ENCODE results near the gene GABBR2. TPM values are rescaled to one million over a fixed set of nuclear protein-coding genes. Genes with fewer than 3 reads are reported as not detected.

Gene GABBR2
- total RNA-seq, 1 experiment from 2014 or later: 0.23 TPM

DNA sequence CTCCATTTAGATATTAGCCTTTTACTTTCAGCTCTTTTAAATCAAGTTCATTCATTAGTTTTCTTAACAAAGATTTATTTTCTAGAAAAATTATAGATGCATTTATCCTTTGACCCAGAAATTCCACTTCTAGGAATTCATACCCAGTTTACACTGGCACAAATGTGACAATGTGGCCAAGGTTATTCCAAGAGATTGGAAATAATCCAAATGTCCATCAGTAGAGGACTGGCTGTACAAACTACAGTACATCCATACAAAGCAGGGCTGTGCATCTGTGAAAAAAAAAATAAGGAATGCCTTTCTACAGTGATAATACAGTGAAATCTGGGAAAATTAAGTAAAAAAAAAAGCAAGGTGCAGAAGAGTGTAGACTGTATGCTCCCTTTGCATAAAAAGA is 149.2 kb downstream of the GABBR2 start:
- intact Hi-C loops (cut with micrococcal nuclease; ENCODE audit: unreplicated experiment): no loop called here
- TF ChIP-seq, protein P1, sequence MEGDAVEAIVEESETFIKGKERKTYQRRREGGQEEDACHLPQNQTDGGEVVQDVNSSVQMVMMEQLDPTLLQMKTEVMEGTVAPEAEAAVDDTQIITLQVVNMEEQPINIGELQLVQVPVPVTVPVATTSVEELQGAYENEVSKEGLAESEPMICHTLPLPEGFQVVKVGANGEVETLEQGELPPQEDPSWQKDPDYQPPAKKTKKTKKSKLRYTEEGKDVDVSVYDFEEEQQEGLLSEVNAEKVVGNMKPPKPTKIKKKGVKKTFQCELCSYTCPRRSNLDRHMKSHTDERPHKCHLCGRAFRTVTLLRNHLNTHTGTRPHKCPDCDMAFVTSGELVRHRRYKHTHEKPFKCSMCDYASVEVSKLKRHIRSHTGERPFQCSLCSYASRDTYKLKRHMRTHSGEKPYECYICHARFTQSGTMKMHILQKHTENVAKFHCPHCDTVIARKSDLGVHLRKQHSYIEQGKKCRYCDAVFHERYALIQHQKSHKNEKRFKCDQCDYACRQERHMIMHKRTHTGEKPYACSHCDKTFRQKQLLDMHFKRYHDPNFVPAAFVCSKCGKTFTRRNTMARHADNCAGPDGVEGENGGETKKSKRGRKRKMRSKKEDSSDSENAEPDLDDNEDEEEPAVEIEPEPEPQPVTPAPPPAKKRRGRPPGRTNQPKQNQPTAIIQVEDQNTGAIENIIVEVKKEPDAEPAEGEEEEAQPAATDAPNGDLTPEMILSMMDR (IDR thresholded peaks at IDR 0.05; ENCODE audit: insufficient read depth in 1 of 2, low read depth in 1 of 2, low read length in 1 of 2, severe bottlenecking in 1 of 2, unreplicated experiment in 1 of 2): no peak

DNA sequence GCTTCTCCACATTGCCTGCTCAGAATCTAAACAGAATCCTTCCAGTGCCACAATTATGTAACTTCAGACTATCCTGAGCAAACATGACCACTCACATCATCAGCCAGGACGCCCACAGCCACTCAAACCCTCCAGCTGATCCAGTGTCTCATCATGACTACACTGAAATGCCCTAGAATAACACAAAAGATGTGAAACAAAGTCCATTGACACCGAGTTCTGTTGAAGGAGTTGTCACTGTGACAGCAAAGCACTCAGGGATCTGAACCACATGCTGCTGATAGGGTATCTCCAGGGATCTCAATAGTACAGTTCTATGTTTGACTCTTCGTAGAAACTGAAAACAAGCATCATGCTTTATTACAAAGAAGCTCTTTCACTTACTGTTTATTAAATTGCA is 150.2 kb downstream of the GABBR2 start:
- no peaks in the 10 kb centered on the region for H3K27me3 ChIP-seq (replicated peaks; ENCODE audit: control insufficient read depth, insufficient read depth, low read length)
- ChIA-PET CTCF (no interaction called here), POLR2A (no interaction called here)
- Mint-ChIP-seq H3K27ac (ENCODE audit: unreplicated experiment) (no peak overlapping the region), H3K9me3 (ENCODE audit: unreplicated experiment) (no peaks in the 10 kb centered on the region), H3K4me3 (ENCODE audit: unreplicated experiment) (no peak overlapping the region), H3K36me3 (ENCODE audit: insufficient read depth, unreplicated experiment) (no peaks in the 10 kb centered on the region), H3K4me1 (ENCODE audit: low read depth, unreplicated experiment) (no peaks in the 10 kb centered on the region), H3K27me3 (ENCODE audit: insufficient read depth, unreplicated experiment) (no peaks in the 10 kb centered on the region)
- no peaks in the 10 kb centered on the region for H3K4me1 ChIP-seq
- intact Hi-C loops (cut with micrococcal nuclease; ENCODE audit: unreplicated experiment): no loop called here
- no peak overlapping the region for H3K4me3 ChIP-seq (ENCODE audit: low read depth, low read length)
- TF ChIP-seq, protein P1 (IDR thresholded peaks at IDR 0.05; ENCODE audit: insufficient read depth in 1 of 2, low read depth in 1 of 2, low read length in 1 of 2, severe bottlenecking in 1 of 2, unreplicated experiment in 1 of 2): no peak
- no peaks in the 10 kb centered on the region for H3K36me3 ChIP-seq (ENCODE audit: control insufficient read depth, insufficient read depth, low read length)
- BruUV-seq (replicated peaks): no TSS peak
- no peak for DNase-seq
- no peaks in the 10 kb centered on the region for H3K9me3 ChIP-seq

More for the DNA sequence above, 149.2 kb downstream of the GABBR2 start:
- H3K4me3 Mint-ChIP-seq (ENCODE audit: unreplicated experiment): no peak overlapping the region
- no peaks in the 10 kb centered on the region for H3K27me3 ChIP-seq (replicated peaks; ENCODE audit: control insufficient read depth, insufficient read depth, low read length)
- no peaks in the 10 kb centered on the region for H3K36me3 Mint-ChIP-seq (ENCODE audit: insufficient read depth, unreplicated experiment)
- no peaks in the 10 kb centered on the region for H3K4me1 ChIP-seq
- no peak overlapping the region for H3K27ac Mint-ChIP-seq (ENCODE audit: unreplicated experiment)
- H3K9me3 Mint-ChIP-seq (ENCODE audit: unreplicated experiment): no peaks in the 10 kb centered on the region
- no peaks in the 10 kb centered on the region for H3K4me1 Mint-ChIP-seq (ENCODE audit: low read depth, unreplicated experiment)
- ChIA-PET POLR2A (no interaction called here), CTCF (no interaction called here)
- no peak overlapping the region for H3K4me3 ChIP-seq (ENCODE audit: low read depth, low read length)
- no TSS peak for BruUV-seq (replicated peaks)
- H3K36me3 ChIP-seq (ENCODE audit: control insufficient read depth, insufficient read depth, low read length): no peaks in the 10 kb centered on the region
- no peak for DNase-seq
- no peaks in the 10 kb centered on the region for H3K27me3 Mint-ChIP-seq (ENCODE audit: insufficient read depth, unreplicated experiment)
- no peaks in the 10 kb centered on the region for H3K9me3 ChIP-seq

DNA sequence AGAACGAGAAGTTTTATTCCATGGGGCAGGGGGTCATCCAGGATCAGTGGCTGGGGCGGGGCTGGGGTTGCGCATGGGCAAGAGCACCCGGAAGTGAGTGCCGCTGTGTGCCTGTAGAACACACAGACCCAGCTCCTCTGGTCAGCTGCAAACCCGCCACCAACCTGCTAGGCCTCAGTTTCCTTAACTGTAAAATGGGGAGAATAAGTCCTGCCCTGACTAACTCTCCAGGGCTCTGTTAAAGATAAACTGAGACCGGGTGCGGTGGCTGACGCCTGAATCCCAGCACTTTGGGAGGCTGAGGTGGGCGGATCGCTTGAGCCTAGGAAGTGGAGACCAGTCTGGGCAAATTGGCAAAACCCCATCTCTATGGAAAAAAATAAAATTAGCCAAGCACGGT is 152.2 kb downstream of the GABBR2 start:
- H3K27ac Mint-ChIP-seq (ENCODE audit: unreplicated experiment): no peak overlapping the region
- H3K36me3 ChIP-seq (ENCODE audit: control insufficient read depth, insufficient read depth, low read length): no peaks in the 10 kb centered on the region
- TF ChIP-seq, protein P1 (IDR thresholded peaks at IDR 0.05; ENCODE audit: insufficient read depth in 1 of 2, low read depth in 1 of 2, low read length in 1 of 2, severe bottlenecking in 1 of 2, unreplicated experiment in 1 of 2): no peak
- no peak for DNase-seq
- H3K9me3 Mint-ChIP-seq (ENCODE audit: unreplicated experiment): no peaks in the 10 kb centered on the region
- H3K4me1 ChIP-seq: no peaks in the 10 kb centered on the region
- BruUV-seq (replicated peaks): no TSS peak
- no peaks in the 10 kb centered on the region for H3K27me3 ChIP-seq (replicated peaks; ENCODE audit: control insufficient read depth, insufficient read depth, low read length)
- H3K36me3 Mint-ChIP-seq (ENCODE audit: insufficient read depth, unreplicated experiment): no peaks in the 10 kb centered on the region
- ChIA-PET POLR2A (no interaction called here), CTCF (no interaction called here)
- intact Hi-C loops (cut with micrococcal nuclease; ENCODE audit: unreplicated experiment): no loop called here
- no peaks in the 10 kb centered on the region for H3K27me3 Mint-ChIP-seq (ENCODE audit: insufficient read depth, unreplicated experiment)
- no peak overlapping the region for H3K4me3 Mint-ChIP-seq (ENCODE audit: unreplicated experiment)
- no peak overlapping the region for H3K4me3 ChIP-seq (ENCODE audit: low read depth, low read length)
- H3K9me3 ChIP-seq: no peaks in the 10 kb centered on the region
- H3K4me1 Mint-ChIP-seq (ENCODE audit: low read depth, unreplicated experiment): no peaks in the 10 kb centered on the region

Measured in Caco-2 (cell line).